Spinal cord (tissue), 10 donors: ENCODE results near the gene SEC22C. TPM values are rescaled to one million over a fixed set of nuclear protein-coding genes. Genes with fewer than 3 reads are reported as not detected.
"Not testable (repeated sequence)": the region's sequence is repeated elsewhere in the genome, so short reads cannot be mapped to it uniquely, and the experiment has no call there.

ENCODE experiments used
- DNase-seq, 6 donors: peaks; one replicate each; pipeline versions ENCODE4 v3.0.0 to v3.0.0-alpha.2; 2013 to 2015; ENCODE audit warnings: low spot score in 6 of 6, low read depth in 4 of 6
- H3K27ac ChIP-seq: one replicate; pipeline ENCODE4 v1.5.1; 2013; ENCODE audit warnings: low read depth, low read length, control low read depth
- H3K27me3 ChIP-seq: one replicate; pipeline ENCODE4 v1.6.1; 2013; ENCODE audit warnings: low read length; ENCODE audit not compliant: control insufficient read depth, insufficient read depth
- H3K36me3 ChIP-seq: one replicate; pipeline ENCODE4 v1.6.1; 2013; ENCODE audit warnings: low read length; ENCODE audit not compliant: control insufficient read depth, insufficient read depth
- H3K4me1 ChIP-seq: one replicate; pipeline ENCODE4 v1.6.1; 2013; ENCODE audit warnings: low read length; ENCODE audit not compliant: control insufficient read depth, insufficient read depth
- H3K4me3 ChIP-seq: one replicate; pipeline ENCODE4 v1.5.1; 2013; ENCODE audit warnings: low read depth, low read length, control low read depth
- H3K9me3 ChIP-seq: one replicate; pipeline ENCODE4 v1.6.1; 2013; ENCODE audit warnings: low read length; ENCODE audit not compliant: control insufficient read depth, insufficient read depth
- WGBS: methylation state at CpG from one replicate; pipeline ENCODE4 v1.1.5; 2013; ENCODE audit warnings: missing lambda C conversion rate; ENCODE audit not compliant: insufficient coverage; 5-methylcytosine and 5-hydroxymethylcytosine counted together
- polyA plus RNA-seq, 2 donors: library from polyadenylated mRNA; unstranded; fragments of 120-200 nt; gene quantifications; one replicate each; pipeline ENCODE4 v1.2.1, GENCODE V29; 2013; ENCODE audit not compliant: insufficient read length in 2 of 2
- total RNA-seq, 2 donors: library from RNA; depleted of rRNA in 1 of 2; stranded (reverse); fragments of 120-200 nt in 1 of 2; fragments of >200 nt in 1 of 2; gene quantifications; one replicate each; pipeline versions ENCODE4 v1.2.3 to v1.2.4, GENCODE V29; 2013 to 2014
- donor health status: healthy.

Gene SEC22C
- total and polyA plus RNA-seq, 4 donors, result 40.4 to 67.4 (median 53.3) TPM

- Histone ChIP-seq H3K4me1 (no peaks in the 10 kb centered on the region), H3K27ac (no peak overlapping the region), H3K4me3 (no peak overlapping the region), H3K9me3 (no peaks in the 10 kb centered on the region), H3K36me3 (peaks cover 44% of the 10 kb centered on the region), H3K27me3 (no peaks in the 10 kb centered on the region)
- no peak for DNase-seq
- 64% methylated on average over 1 of the region's 3 CpGs for WGBS
Observed at GRCh38 chr3:42562047-42562907, 19.5 kb downstream of the SEC22C start.

- no peak overlapping the region for H3K27ac ChIP-seq
- no peak overlapping the region for H3K4me3 ChIP-seq
- DNase-seq, result peak in 2 of 6 donors; percentile 22 to 42
- no peaks in the 10 kb centered on the region for H3K9me3 ChIP-seq
- peaks cover 53% of the 10 kb centered on the region for H3K36me3 ChIP-seq
- H3K27me3 ChIP-seq, result no peaks in the 10 kb centered on the region
- H3K4me1 ChIP-seq, result no peaks in the 10 kb centered on the region
Observed at GRCh38 chr3:42557854-42558253, 23.9 kb downstream of the SEC22C start.

- not testable (repeated sequence) for DNase-seq, H3K27ac ChIP-seq, H3K9me3 ChIP-seq, H3K27me3 ChIP-seq, H3K4me3 ChIP-seq, H3K4me1 ChIP-seq
- peaks cover 53% of the 10 kb centered on the region for H3K36me3 ChIP-seq
- WGBS, result 100% methylated on average over 2 of the region's 6 CpGs
Observed at GRCh38 chr3:42556817-42557216, 24.9 kb downstream of the SEC22C start.

GRCh38 chr3:42556089-42556632, 25.6 kb downstream of the SEC22C start:
- H3K9me3 ChIP-seq, result no peaks in the 10 kb centered on the region
- H3K4me1 ChIP-seq, result no peaks in the 10 kb centered on the region
- H3K27me3 ChIP-seq, result no peaks in the 10 kb centered on the region
- H3K36me3 ChIP-seq, result peaks cover 50% of the 10 kb centered on the region
- no peak overlapping the region for H3K27ac ChIP-seq
- WGBS, result 89% methylated on average over 2 of the region's 3 CpGs
- no peak for DNase-seq
- no peak overlapping the region for H3K4me3 ChIP-seq

- Histone ChIP-seq H3K27ac (no peak overlapping the region), H3K4me1 (no peaks in the 10 kb centered on the region), H3K27me3 (no peaks in the 10 kb centered on the region), H3K36me3 (peaks cover 36% of the 10 kb centered on the region), H3K9me3 (no peaks in the 10 kb centered on the region), H3K4me3 (no peak overlapping the region)
- WGBS, result 20% methylated on average over 1 of the region's 1 CpG
- no peak for DNase-seq
Observed at GRCh38 chr3:42552830-42553229, 28.9 kb downstream of the SEC22C start.

- no CpG with 5 or more reads among the region's 1 CpG for WGBS
- Histone ChIP-seq H3K36me3 (peaks cover 21% of the 10 kb centered on the region), H3K9me3 (no peaks in the 10 kb centered on the region), H3K4me1 (peaks cover 5% of the 10 kb centered on the region), H3K4me3 (no peak overlapping the region), H3K27me3 (no peaks in the 10 kb centered on the region), H3K27ac (no peak overlapping the region)
- no peak for DNase-seq
Observed at GRCh38 chr3:42550250-42550649, 31.5 kb downstream of the SEC22C start.

GRCh38 chr3:42549131-42549530, 32.6 kb downstream of the SEC22C start:
- Histone ChIP-seq H3K4me3 (no peak overlapping the region), H3K36me3 (peaks cover 13% of the 10 kb centered on the region), H3K9me3 (no peaks in the 10 kb centered on the region), H3K27me3 (no peaks in the 10 kb centered on the region), H3K27ac (no peak overlapping the region), H3K4me1 (peaks cover 14% of the 10 kb centered on the region)
- WGBS, result 91% methylated on average over 2 of the region's 2 CpGs
- DNase-seq, result no peak

GRCh38 chr3:42547401-42547945, 34.3 kb downstream of the SEC22C start:
- Histone ChIP-seq H3K36me3 (peaks cover 5% of the 10 kb centered on the region), H3K27ac (no peak overlapping the region), H3K4me1 (peaks cover 14% of the 10 kb centered on the region), H3K27me3 (no peaks in the 10 kb centered on the region), H3K9me3 (no peaks in the 10 kb centered on the region), H3K4me3 (no peak overlapping the region)
- 30% methylated on average over 5 of the region's 7 CpGs for WGBS
- DNase-seq, result peak; percentile 12 to 87 (median 35)

GRCh38 chr3:42546691-42547213, 35.0 kb downstream of the SEC22C start:
- H3K4me3 ChIP-seq, result no peak overlapping the region
- H3K36me3 ChIP-seq, result peaks cover 5% of the 10 kb centered on the region
- H3K4me1 ChIP-seq, result peaks cover 14% of the 10 kb centered on the region
- WGBS, result 100% methylated on average over 3 of the region's 3 CpGs
- H3K27me3 ChIP-seq, result no peaks in the 10 kb centered on the region
- H3K9me3 ChIP-seq, result no peaks in the 10 kb centered on the region
- H3K27ac ChIP-seq, result no peak overlapping the region
- no peak for DNase-seq
